K562 (cell line): ENCODE results near the gene MARCKSL1. TPM values are rescaled to one million over a fixed set of nuclear protein-coding genes. Genes with fewer than 3 reads are reported as not detected.

Experiments
- CBFA2T2 ChIP-seq: fragments of 450-650 bp; conservative IDR thresholded peaks from 2 replicates; pipeline ENCODE4 v1.6.1; 2017; ENCODE audit warnings: mild to moderate bottlenecking
- MGA ChIP-seq: fragments of 450-650 bp; IDR thresholded peaks from 2 replicates; pipeline ENCODE4 v1.6.1; 2016; ENCODE audit warnings: mild to moderate bottlenecking, moderate library complexity
- RBM14 ChIP-seq: fragments of 200-400 bp; formaldehyde crosslinking; IDR thresholded peaks from 2 replicates; pipeline ENCODE4 v1.6.1; 2018; ENCODE audit warnings: low read depth, mild to moderate bottlenecking, low read length, moderate library complexity, borderline replicate concordance; ENCODE audit not compliant: insufficient read depth
- SAP30 ChIP-seq: fragments of 200-600 bp; sonication (generic); IDR thresholded peaks from 2 replicates; pipeline ENCODE4 v1.6.1; 2012; ENCODE audit warnings: borderline replicate concordance, low read depth, mild to moderate bottlenecking, moderate library complexity, low read length, control low read depth, inconsistent platforms; ENCODE audit not compliant: insufficient read depth, poor library complexity, severe bottlenecking
- SMAD1 ChIP-seq: fragments of 150-350 bp; IDR thresholded peaks from 2 replicates; pipeline ENCODE4 v1.6.1; 2014; ENCODE audit warnings: low read length, low read depth; ENCODE audit not compliant: partially characterized antibody
- U2AF1 ChIP-seq: fragments of 200-400 bp; formaldehyde crosslinking; optimal IDR thresholded peaks from 2 replicates; pipeline ENCODE3; 2017; ENCODE audit warnings: mild to moderate bottlenecking, low read depth, low read length, moderate library complexity
- ZNF143 ChIP-seq: sonication (generic); formaldehyde crosslinking; IDR thresholded peaks from 2 replicates; pipeline ENCODE4 v1.9.0; 2022; ENCODE audit warnings: mild to moderate bottlenecking, missing genetic modification reagents
- ZNF165 ChIP-seq: fragments of 250-450 bp; sonication (Bioruptor Pico); IDR thresholded peaks from 2 replicates; pipeline ENCODE4 v1.4.0; 2020; ENCODE audit warnings: borderline replicate concordance
- ZNF239 ChIP-seq: fragments of 250-450 bp; sonication (Bioruptor Pico); IDR thresholded peaks from 2 replicates; pipeline ENCODE4 v1.4.0; 2020; ENCODE audit warnings: mild to moderate bottlenecking
- ZNF609 ChIP-seq: sonication (generic); formaldehyde crosslinking; IDR thresholded peaks from 2 replicates; pipeline ENCODE4 v1.8.1; 2023; ENCODE audit warnings: missing genetic modification reagents, mild to moderate bottlenecking, borderline replicate concordance
- polyA plus RNA-seq, 8 experiments: library from polyadenylated mRNA; depleted of rRNA in 4 of 8; stranded (reverse) in 5 of 8; unstranded in 3 of 8; fragments of >200 nt; fragmentation: Nextera tagmentation in 2 of 8; fragmentation: Illumina TruSeq in 1 of 8; extraction: Ambion mirVana in 2 of 8; extraction: Trizol in 1 of 8; gene quantifications; 2 replicates each; pipeline versions ENCODE4 v1.2.1 to v1.2.3, GENCODE V29; 2011 to 2014; ENCODE audit warnings: inconsistent platforms in 1 of 8, missing spikeins in 1 of 8
- total RNA-seq, 7 experiments: library from RNA; depleted of rRNA in 6 of 7; stranded (reverse); fragments of >200 nt in 6 of 7; fragmentation: Illumina TruSeq in 2 of 7; extraction: Trizol in 2 of 7; gene quantifications; 2 replicates each; pipeline versions ENCODE4 v1.2.1 to v1.2.3, GENCODE V29; 2011 to 2021; ENCODE audit warnings: low replicate concordance in 1 of 7

Gene MARCKSL1
- total and polyA plus RNA-seq, 9 of the 15 experiments (the other 6 are each of a cell fraction or from before 2014, with no cell fraction given) = 14.7 to 325 (median 155) TPM

DNA sequence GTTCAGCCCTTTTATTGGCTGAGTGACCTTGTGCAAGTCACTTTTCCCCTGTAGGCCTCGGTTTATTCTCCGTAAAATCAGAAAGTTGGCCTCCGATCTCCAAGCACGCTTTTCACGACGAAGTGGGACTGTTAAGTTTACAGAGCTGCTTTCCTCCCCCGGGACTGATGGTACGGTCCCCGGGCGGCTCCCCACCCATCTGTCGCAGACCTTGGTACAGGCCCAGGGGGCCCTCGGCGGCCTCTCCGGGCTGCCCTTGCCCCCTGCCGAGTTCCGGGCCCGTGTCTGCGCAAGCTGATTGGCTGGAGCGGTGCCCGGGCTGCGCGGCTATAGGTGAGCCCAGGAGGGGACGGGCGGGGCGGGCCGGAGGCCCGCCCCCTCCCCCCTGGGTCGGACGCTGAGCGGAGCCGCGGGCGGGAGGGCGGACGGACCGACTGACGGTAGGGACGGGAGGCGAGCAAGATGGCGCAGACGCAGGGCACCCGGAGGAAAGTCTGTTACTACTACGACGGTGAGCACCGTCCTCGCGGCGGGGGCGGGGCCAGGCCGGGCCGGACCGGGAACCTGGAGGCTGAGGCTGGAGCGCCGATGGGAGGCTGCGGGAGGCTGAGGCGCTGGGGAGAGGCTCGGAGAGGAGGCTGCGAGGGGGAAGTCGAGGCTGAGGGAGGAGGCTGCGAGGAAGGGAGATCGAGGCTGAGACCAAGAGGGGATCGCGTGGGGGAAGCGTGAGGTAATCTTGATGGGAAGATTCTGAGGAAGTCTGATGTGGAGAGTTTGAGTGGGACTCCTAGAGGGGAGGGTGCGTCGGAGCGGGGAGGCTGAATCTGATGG, 44.1 kb downstream of the MARCKSL1 start, which contains the start of gene HDAC1 (continued):
- peak; percentile 52; the same call in 1 of the 2 replicates for TF ChIP-seq ZNF609
- TF ChIP-seq MGA = peak; percentile 95
- TF ChIP-seq ZNF143 (CRISPR knock-in tag) = no peak
- TF ChIP-seq CBFA2T2 = no peak
- TF ChIP-seq ZNF165 (CRISPR knock-in tag) = 0 out of 2 replicates have a peak, but pooled peaks have one; percentile 30
- peak; percentile 8 for TF ChIP-seq SMAD1
- peak; percentile 76 for TF ChIP-seq SAP30
- no peak for TF ChIP-seq RBM14
- TF ChIP-seq U2AF1 = peak; percentile 67
- no peak for TF ChIP-seq ZNF239
